Measurements from ENCODE around the gene CEP43.

CEP43 gene

DNA sequence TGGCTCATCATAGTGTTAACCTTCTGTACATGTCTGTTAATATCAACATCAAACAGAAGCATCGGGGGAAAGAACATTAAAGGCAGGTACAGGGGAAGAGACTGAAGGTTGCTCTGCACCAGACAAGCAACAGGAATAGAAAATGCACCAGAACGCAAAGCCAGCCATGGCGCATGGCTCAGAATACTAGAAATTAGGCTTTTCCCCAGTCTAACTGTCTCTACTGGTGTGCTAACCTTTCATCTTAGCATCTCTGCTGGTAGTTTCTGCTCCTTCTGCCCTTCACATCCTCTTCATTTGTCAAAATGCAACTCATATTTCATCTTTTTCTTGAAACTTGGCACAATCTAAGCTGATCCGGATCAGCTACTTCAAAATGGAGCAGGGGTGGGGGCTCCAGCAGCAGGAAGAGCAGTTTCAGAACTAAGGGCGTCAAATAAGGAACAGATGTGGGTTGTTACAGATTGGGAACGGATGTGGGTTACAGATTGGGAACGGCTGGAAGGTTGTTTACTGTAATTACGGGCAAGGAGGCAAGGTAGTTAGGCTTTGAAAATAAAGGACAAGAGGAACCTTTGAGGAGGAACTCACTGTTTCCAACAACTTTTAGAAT lies 29.7 kb upstream of the CEP43 start:
- DNase-seq, result peak; percentile 54

- DNase-seq, result no peak
These were observed 29.1 kb upstream of the CEP43 start for GRCh38 chr6:166970091-166970490.

DNA sequence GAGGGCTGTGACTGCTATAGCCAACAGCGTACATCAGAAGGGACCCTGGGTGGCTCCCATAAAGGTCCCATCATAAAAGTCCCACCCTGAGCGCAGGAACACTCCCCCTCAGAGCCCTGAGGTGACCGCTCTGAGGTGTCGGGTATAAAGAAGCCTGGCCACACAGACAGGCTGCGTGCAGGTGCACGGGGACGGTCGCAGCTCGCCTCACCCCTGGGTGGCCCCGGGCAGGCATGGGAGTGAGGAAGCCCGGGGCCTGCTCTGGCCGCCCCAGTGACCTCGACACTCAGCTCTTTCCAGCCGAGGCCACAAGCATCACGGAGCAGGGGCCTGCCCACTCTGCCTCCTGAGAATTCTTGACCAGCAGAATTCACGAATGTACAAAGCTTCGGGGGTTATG lies 28.4 kb upstream of the CEP43 start:
- no peak for DNase-seq

DNA sequence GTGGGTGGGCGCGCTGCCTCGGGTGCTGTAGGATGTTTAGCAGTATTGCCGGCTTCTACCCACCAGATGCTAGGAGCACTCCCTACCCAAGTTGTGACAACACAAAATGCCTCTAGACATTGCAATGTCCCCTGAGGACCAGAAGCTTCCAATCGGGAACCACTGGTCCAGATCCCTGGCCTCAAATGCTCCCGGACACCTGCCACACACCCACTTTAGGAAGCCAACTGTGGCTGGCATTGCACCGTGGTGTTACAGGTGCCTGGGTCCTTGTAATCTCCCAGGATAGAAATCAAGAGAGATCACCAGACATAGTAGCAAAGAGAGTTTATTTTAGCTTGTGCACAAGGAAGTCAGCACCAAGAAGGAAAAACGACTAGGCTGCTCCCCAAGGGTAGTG lies 27.9 kb upstream of the CEP43 start:
- DNase-seq, result no peak

DNA sequence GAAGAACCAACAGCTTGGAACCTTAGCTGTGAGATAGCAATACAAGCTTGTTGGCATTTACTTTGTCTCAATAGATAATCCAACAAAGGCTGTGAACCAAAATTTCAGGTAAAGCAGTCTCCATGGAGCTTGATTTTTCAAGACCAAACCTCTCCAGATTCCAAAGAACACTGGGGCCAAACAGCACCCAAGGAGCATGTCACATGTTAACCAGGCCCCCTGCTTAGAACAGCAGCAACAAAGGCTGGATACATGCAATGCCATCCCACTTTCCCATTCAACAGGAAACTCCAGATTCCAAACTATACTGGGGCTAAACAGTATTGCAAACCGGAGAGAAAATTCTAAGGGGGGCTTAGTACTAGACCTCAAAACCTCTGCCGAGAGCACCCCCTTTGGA lies 27.1 kb upstream of the CEP43 start:
- no peak for DNase-seq

DNA sequence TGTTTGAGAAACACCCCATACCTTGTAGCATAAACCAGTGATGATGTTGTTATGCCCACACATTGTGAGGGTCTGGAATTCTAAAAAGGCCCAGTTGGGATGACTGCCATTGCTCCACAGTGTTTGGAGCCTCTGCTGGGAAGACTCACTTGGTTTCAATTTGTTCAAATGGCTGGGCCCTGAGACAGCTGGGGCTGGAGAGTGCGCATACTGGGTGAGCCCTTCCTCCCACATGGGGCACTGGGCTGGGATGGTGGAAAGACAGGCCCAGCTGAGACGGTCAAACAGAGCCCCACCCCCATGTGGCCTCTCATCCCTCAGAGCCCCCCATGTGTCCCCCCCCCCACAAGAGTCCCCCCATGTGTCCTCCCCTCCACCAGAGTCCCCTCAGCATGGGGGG lies 22.6 kb upstream of the CEP43 start:
- DNase-seq, result no peak

DNA sequence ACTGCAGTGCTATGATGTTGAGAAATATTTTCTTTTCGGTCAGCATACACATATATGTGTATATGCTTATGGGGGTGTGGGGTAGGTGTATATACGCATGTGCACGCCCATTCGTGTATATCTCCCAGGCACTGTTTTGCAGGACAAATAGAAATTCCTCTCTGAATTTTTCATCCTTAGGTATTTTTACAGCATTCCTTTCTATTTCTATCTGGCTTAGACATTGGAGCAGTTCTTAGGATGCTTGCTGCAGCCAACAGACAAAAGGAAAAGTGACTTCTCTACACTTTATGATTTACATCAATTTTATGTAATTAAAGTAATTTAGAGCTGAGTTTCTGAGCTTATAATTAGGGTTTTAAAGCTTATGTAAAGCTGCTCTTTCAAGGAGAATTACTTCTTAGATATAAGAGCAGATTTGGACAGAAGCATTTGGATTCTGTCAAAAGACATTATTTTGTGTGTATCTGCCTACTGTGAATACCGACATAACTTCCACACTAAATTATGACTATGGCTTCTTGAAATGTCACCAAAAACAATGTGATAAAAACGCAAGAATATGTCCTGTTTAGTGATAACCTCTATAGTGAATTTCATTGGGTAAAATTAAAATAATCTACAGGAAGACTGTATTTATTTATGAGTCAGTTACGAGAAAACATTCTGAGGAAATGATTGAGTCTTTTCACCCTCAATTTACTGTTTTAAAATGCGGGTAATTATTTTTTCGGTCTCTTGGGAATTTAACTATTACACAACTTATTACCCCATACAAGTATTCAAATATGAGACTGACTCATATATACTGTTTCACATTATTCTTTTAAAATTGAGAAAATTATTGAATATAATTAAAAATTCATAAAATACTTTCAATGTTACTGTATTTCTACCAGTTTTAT lies 21.3 kb upstream of the CEP43 start:
- DNase-seq, result no peak

DNA sequence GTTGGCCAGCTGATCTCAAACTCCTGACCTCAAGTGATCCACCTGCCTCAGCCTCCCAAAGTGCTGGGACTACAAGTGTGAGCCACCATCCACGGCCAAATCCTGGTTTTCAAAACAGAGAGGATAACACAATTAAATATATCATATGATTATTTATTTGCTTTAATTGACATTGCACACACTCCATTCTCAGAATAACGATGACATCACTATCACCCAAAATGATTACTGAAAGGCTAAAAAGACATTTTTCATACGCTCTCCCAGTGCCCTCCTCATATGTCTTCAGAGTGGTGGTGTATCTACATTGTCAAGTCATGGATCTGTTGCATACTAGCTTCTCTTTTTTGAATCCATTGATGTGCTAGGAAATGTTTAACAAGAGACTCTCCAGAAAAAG lies 18.5 kb upstream of the CEP43 start:
- DNase-seq, result no peak

DNA sequence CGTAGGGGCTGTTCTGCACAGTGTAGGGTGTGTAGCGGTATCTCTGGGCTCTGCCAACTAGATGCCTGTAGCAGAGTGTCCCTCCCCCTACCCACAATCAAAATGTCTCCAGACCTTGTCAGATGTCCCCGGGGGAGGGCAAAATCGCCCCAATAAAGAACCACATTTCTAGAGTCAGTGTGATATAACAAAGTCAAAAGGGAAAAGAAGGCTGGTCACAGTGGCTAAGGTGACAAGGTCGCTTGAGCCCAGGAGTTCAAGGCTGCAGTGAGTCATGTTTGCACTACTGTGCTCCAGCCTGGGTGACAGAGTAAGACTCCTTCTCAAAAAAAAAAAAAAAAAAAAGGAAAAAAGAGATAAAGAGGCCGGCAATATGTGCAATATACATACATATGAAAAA lies 11.7 kb upstream of the CEP43 start:
- no peak for DNase-seq

GRCh38 chr6:166987930-166988329 lies 11.3 kb upstream of the CEP43 start:
- no peak for DNase-seq

DNA sequence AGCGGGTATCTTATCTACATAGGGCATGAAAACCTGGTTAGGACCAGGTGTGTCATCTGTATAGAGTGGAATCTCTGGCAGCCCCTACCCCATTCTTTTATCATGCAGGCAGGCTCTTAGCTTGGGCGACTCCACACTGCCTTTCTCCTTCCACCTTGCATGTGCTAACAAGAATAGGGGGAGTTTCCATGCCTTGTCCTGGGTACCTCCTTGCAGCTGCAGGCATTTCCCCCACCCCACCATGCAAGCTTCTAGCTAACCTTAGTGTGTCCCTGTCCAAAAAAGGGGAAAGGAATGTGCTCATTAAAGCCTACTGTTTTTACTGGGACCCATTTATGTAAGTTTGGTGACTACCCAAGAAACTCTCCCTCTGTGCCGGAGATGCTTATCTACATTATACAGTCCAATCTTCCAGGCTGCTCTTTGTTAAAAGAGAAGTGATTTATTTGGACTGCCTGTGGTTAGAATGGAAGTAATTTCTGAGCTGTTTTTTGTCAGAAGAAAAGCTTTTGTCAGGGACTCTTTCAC lies 10.5 kb upstream of the CEP43 start:
- DNase-seq, result no peak

GRCh38 chr6:166989427-166990032 lies 9.7 kb upstream of the CEP43 start:
- DNase-seq, result peak; percentile 50

DNA sequence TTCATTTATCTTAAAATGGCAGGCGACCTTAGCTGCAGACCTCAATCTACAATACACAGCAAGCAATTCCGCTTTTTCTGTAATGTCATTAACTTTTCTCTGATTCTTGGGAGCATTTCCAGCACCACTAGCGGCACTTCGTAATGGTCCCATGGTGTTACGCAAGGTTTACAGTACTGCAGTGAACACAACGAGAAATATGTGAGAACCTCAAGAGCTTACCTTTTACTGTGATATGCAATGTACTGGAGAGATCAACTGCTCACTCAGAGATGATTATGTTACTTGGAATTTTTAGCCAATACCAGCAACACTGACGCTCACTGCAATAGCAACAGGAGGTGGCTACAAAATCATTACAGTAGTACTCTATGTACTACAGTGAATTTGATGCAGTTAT lies 2.8 kb upstream of the CEP43 start:
- no peak for DNase-seq

- DNase-seq, result no peak
These were observed 1.8 kb upstream of the CEP43 start for GRCh38 chr6:166997348-166997747.

DNA sequence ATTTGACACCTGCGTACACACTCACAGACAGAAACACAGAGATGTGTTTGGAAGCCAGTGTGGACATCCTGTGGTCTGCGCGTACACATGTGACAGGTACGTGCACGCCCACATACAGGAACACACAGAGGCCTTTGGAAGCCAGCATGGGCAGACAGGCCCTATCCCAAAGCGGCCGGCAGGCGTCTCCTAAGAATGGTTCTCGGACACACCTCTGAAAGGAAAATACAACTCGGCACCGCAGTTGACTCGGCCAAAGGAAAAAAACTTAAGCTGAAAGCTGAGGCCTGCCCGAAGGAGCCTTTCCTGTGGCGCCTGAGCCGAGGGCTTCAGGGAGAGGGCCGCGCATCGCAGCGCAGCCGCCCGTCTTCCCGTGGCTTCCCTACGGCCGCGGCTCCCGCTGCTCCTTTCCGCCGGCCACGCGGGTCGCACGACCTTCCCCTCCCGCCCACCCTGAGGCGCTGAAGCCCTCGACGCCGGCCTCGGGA lies 1.4 kb upstream of the CEP43 start:
- peak; percentile 75 for DNase-seq

DNA sequence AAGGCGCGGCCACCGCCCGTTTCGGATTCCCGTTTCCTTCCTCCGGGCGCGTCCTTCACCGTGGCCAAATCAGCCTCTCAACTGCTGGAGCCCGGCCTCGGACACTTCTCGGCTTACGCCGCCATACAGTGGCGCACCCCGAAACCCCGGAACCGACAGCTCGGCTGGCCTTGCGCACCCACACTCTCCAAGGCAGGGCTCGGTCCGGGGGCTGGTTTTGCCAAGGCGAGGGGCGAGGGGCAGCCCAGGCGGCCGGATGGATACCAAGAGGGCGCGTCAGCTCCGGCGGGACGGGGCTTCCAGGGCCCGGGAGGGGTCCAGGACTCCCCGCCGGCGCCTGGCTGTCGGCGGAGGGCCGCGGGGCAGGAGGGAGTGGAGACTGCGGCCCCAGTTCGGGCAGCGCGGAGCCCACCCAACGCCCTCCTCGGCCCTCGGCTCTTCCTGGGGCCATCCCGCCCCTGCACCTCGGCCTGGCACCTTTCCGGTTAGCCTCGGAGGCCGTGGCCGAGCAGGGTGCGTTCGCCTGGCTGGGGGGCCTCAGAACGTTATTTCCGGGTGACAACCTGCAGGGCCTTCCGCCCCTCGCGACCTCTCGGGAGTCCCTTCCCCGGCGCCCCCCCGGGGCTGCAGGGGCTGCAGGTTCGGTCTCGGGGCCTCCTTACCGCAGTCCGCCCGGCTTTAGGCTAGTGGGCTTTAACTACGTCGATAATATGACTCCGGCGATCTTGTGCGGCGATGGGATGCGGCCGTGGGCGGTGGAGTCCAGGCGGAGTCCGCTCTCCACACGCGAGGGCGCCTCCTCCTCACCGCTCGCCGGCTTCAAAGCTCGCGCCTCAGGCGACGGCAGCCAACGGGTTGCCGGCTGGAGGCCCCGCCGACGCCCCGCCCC lies 697 bp upstream of the CEP43 start:
- DNase-seq, result peak; percentile 53

- DNase-seq, result no peak
These were observed 672 bp downstream of the CEP43 start for GRCh38 chr6:166999884-167000253.

DNA sequence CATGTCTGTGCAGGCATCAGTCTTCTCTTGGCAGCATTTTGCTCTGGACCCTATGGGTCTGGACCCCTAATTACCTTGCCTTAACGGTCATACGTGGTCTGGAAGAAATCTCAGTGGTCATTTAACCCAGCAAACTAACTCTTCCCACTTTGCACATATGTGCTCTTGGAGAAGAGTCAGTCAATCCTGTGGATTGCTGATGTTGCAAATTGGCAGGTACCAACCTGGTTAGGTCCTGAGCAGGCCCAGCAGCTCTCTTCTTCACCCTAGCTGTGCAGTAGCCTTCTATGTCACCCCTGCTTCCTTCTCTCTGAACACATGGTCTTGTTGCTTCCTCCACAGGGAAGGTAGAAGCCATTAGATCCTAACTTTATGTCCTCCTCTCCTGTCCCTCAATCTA lies 1.6 kb downstream of the CEP43 start:
- no peak for DNase-seq

- DNase-seq, result no peak
These were observed 6.4 kb downstream of the CEP43 start for GRCh38 chr6:167005350-167006159.

GRCh38 chr6:167007985-167008384 lies 8.8 kb downstream of the CEP43 start:
- DNase-seq, result no peak

DNA sequence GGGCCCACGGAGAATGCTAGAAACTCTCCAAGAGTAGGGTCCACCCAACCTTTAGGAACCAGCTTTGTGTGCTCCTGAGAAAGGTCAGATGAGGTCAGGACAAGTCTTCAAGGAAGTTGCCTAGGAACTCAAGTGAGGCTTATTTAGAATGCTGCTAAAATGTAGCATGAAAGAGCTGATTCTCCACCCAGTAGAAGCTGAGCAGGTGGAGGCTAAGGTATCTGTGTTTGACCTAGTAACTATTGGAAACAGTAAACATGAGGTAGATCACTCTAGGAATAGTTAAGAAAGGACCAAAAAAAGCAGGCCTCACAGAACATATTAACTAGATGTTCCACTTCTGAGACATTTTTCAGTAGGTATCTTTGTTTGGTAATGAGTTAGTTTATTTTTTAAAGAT lies 13.9 kb downstream of the CEP43 start:
- DNase-seq, result no peak

DNA sequence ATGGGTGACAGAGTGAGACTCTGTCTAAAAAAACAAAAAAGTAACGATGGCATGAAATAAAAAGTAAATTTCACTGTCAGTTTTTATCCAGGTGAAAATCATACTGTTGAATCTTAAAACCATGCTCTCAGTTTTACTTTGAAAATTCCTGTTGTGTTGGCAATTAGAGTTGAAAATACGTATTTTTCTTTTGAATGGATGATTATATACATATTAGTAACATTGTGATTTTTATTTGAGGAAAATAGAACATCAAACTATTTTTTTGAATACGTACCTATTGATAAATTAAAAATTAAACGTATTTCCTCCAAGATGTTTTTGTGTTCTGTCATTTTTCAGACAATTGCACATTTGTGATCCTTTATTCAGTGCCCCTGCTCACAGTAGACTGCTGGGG lies 14.7 kb downstream of the CEP43 start:
- DNase-seq, result no peak

Measured in eye (tissue), 1 donor.